NCI-H2227 (cell line): ENCODE data around the gene NAP1L4.
"Not testable (repeated sequence)": the region's sequence is repeated elsewhere in the genome, so short reads cannot be mapped to it uniquely, and the experiment has no call there.

ENCODE experiments used
- DNase-seq: peaks from one replicate; lab custom pipeline; 2025; ENCODE audit not compliant: unreplicated experiment; lab: John Stamatoyannopoulos, UW

NAP1L4 gene

GRCh38 chr11:2911088-2911784 is 80.9 kb downstream of the NAP1L4 start:
- DNase-seq = no peak

GRCh38 chr11:2910401-2910955 is 81.7 kb downstream of the NAP1L4 start:
- no peak for DNase-seq

GRCh38 chr11:2909133-2909902 is 82.8 kb downstream of the NAP1L4 start:
- DNase-seq = no peak

- DNase-seq = no peak
Observed at GRCh38 chr11:2908130-2908529, 84.0 kb downstream of the NAP1L4 start.

GRCh38 chr11:2905299-2905698 is 86.8 kb downstream of the NAP1L4 start:
- DNase-seq = not testable (repeated sequence)

GRCh38 chr11:2904153-2905052 is 87.7 kb downstream of the NAP1L4 start:
- DNase-seq = no peak

DNA sequence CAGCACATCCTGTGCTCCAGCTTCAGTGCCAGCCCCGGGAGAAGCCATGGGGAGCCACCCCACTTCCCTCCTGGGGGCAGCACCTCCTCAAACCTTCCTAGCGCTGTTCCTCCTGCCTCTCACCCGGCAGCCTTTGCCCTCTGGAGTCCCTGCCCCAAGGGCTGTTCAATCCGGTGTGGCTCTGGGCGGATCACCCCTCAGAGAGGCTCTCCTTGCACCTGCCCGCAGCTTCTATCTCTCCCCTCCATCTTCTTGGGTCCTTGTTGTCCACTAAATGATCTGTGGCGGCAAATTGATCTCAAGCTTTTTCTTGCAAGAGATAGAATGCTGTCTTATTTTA is 88.5 kb downstream of the NAP1L4 start:
- no peak for DNase-seq

- DNase-seq = no peak
Observed at GRCh38 chr11:2902784-2903671, 89.1 kb downstream of the NAP1L4 start.

DNA sequence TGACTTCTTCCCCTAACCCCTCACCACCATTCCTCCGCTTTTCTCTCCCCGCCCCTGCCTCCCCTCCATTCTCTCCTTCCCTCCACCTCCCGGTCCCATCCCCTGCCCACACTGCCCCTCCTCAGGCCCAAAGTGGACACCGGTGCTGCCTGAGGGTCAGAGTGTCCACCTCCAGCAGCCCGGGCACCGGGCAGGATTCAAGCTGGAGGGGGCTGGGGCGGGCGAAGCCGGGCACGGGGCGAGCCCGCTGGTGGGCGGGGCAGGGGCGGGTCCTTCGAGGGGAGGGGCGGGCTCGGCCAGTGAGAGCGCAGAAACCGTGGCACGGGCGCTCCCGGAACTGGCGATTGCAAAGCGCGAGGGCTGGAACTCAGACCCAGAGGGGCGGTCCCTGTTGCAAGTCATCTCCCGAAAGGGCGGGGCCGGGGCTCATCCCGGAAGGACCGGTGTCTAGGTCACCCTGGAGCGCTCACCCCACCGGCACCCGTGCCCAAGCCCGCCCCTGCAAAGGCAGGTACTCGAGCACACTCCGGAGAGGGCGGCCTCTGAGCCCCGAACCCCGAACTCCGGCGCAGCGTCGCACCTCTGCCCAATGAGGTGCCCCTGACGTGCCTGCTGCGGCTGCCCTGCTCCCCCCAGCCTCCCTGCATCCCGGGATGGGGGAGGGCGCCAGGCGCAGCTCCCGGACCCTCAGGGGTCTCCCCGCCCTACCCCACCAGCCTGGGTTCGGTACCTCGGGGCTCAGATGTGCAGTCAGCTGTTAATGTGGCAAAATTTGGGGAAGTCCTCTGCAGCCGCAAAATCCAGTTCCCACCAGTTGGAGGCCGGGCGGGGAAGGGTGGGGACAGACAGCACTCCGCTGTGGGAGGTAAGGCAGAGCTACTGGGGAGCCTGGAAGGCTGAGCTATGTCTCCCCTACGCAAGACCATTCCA is 90.0 kb downstream of the NAP1L4 start:
- DNase-seq = peak; percentile 97

- DNase-seq = no peak
Observed at GRCh38 chr11:2901196-2901796, 90.8 kb downstream of the NAP1L4 start.

DNA sequence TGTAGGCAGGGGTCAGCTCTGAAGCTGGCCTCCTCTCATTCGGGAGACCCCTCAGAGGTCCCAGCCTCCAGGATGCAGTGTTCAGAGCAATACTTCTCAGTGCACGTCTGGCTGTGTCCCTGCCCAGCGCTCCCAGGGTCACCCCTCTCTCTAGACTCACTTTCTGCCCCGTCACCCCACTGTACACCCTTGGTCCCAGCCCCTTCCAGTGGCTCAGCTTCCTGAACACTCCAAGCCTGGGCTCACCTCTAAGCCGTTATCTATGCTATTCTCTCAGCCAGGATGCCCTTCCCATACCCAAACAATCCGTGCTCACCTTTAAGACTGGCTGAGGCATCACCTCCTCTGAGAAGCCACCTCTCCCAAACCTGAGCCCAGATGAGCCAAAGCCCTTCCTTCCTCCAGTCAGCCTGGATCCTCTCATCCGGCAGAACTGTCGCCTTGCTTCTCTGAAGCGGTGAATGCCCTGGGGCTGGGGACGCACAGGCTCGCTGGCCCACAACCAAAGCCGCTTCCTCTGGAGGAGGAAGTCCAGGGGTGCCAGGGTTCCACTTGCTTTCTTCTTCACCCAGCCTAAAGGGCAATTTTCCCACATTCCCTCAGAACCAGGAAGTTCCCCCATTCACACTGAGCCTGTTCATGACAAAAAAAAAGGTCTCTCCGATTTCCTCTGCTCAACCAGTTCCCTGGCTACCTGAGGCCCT is 92.9 kb downstream of the NAP1L4 start:
- DNase-seq = no peak

DNA sequence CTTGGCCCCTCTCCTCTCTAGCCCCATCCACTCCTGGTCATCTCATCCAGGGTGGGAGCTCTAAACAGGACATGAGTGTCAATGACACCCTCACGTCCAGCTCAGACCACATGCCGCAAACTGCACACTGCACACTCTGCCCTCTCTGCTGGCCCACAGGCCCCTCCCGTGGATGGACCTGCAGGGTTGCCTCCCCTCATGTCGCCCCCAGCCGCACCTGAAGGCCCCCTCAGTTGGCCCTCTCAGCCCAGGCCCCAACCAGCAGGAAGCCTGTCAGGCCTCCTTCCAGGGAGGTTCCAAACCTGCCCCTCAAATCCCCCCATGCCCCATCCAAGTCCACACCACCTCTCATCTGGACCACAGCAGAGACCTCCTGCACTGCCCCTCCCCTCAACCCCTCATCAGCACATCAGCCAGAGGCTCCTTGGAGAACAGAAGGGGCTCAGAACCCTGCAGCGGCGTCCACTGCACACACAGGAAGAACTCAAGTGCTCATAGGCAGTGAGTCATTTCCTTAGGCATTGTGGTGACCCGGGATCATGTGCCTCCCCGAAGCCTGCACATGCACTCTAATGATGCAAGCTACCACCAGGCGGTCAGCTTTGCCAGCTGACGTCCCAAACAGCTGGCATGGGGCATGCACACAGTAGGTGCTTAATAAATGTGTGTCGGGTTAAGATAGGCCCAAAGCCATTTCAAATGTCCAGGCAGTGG is 93.6 kb downstream of the NAP1L4 start:
- no peak for DNase-seq

- no peak for DNase-seq
Observed at GRCh38 chr11:2897048-2897447, 95.1 kb downstream of the NAP1L4 start.

DNA sequence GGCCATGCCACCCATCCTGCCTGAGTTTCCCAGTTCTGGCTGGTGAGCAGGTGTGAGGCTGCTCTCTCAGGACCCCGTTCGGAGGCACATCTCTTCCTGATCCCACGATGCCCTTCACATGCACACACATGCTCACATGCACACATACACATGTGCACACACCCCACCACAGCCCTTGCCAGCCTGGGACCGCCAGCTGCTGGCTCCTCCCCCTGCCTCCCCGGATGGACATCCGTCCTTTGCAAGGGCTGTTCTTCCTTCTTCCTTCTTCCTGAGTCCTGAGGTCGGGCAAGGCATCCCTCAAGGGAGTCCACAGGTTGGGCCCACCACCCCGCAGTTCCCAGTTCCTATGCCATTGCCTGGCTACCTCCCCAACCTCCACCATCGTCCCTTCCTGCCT is 96.1 kb downstream of the NAP1L4 start:
- no peak for DNase-seq
